ENCODE data around the gene CNTLN. TPM values are rescaled to one million over a fixed set of nuclear protein-coding genes. Genes with fewer than 3 reads are reported as not detected.

Gene CNTLN
- total and polyA plus RNA-seq, 9 of the 15 experiments (the other 6 are each of a cell fraction or from before 2014, with no cell fraction given): 0.08 TPM; not detected in 8

GRCh38 chr9:17130725-17131124 is 4.1 kb upstream of the CNTLN start (continued):
- no peak for TF ChIP-seq MGA (IDR thresholded peaks at IDR 0.05)
